H1 (cell line): Measurements from ENCODE around the gene RAD50. TPM values are rescaled to one million over a fixed set of nuclear protein-coding genes. Genes with fewer than 3 reads are reported as not detected.

Experiments
- CTCF ChIA-PET: fragments of 300-600 bp; sonication (Branson Sonifier 250); formaldehyde crosslinking; loops from one replicate; lab custom pipeline; 2021; ENCODE audit not compliant: partially characterized antibody; lab: Charles Lee
- POLR2A ChIA-PET: fragments of 300-600 bp; sonication (Branson Sonifier 250); formaldehyde crosslinking; loops from one replicate; lab custom pipeline; 2021; ENCODE audit warnings: inconsistent platforms; ENCODE audit not compliant: partially characterized antibody; lab: Charles Lee
- DNase-seq, 2 experiments: peaks; one replicate each; pipeline versions ENCODE4 v3.0.0 to v3.0.0-alpha.2; 2010 to 2022; ENCODE audit warnings: low spot score in 2 of 2, low read depth in 1 of 2, mixed read lengths in 1 of 2
- FAIRE-seq: peaks from 2 replicates; lab custom pipeline; 2011; peaks lifted over from hg19 to GRCh38; lab: Jason Lieb, UNC
- H2AFZ ChIP-seq: 2 replicates; pipeline ENCODE4 v1.8.1; 2012; ENCODE audit warnings: low read length, inconsistent platforms
- H2AK5ac ChIP-seq: 2 replicates; pipeline ENCODE4 v1.6.1; 2013; ENCODE audit warnings: low read depth, low read length
- H2BK120ac ChIP-seq: replicated peaks from 2 replicates; pipeline ENCODE3; 2013; ENCODE audit warnings: low read depth, low read length, inconsistent platforms
- H2BK12ac ChIP-seq: 2 replicates; pipeline ENCODE4 v1.6.1; 2013; ENCODE audit warnings: low read depth, low read length
- H2BK15ac ChIP-seq: 2 replicates; pipeline ENCODE4 v1.6.1; 2013; ENCODE audit warnings: low read length
- H2BK20ac ChIP-seq: 2 replicates; pipeline ENCODE4 v1.6.1; 2013; ENCODE audit warnings: low read length
- H2BK5ac ChIP-seq: 2 replicates; pipeline ENCODE4 v1.6.1; 2013; ENCODE audit warnings: low read depth, low read length
- H3K14ac ChIP-seq: 2 replicates; pipeline ENCODE4 v1.6.1; 2013; ENCODE audit warnings: inconsistent platforms; ENCODE audit not compliant: insufficient read length
- H3K18ac ChIP-seq: 2 replicates; pipeline ENCODE4 v1.6.1; 2013; ENCODE audit warnings: low read length; ENCODE audit errors: extremely low read depth
- H3K23ac ChIP-seq: 2 replicates; pipeline ENCODE4 v1.6.1; 2013; ENCODE audit warnings: inconsistent platforms; ENCODE audit not compliant: insufficient read length
- H3K23me2 ChIP-seq: 2 replicates; pipeline ENCODE4 v1.6.1; 2013; ENCODE audit warnings: low read depth, low read length
- H3K27ac ChIP-seq: 2 replicates; pipeline ENCODE4 v1.6.1; 2011; ENCODE audit warnings: low read depth, low read length, inconsistent platforms
- H3K27me3 ChIP-seq, 4 experiments: replicated peaks in 1 of 4; 1 replicate in 1 of 4; 2 replicates in 3 of 4; pipeline versions ENCODE4 v1.6.1 to v1.8.1; 2011 to 2013; ENCODE audit warnings: low read length in 3 of 4, mild to moderate bottlenecking in 3 of 4, inconsistent platforms in 2 of 4, mixed read lengths in 2 of 4, moderate library complexity in 1 of 4; ENCODE audit not compliant: control insufficient read depth in 3 of 4, insufficient read depth in 3 of 4; ENCODE audit errors: extremely low read depth in 1 of 4
- H3K36me3 ChIP-seq, 4 experiments: 2 replicates each; pipeline versions ENCODE4 v1.6.1 to v1.8.1; 2011 to 2013; ENCODE audit warnings: mild to moderate bottlenecking in 4 of 4, low read length in 3 of 4, moderate library complexity in 2 of 4, control low read depth in 1 of 4, inconsistent platforms in 1 of 4; ENCODE audit not compliant: insufficient read depth in 4 of 4, control insufficient read depth in 2 of 4
- H3K4ac ChIP-seq: replicated peaks from 2 replicates; pipeline ENCODE3; 2013; ENCODE audit warnings: low read length, low read depth, mixed read lengths, inconsistent platforms; ENCODE audit not compliant: insufficient read length
- H3K4me1 ChIP-seq, 4 experiments: replicated peaks in 1 of 4; 1 replicate in 1 of 4; 2 replicates in 3 of 4; pipeline versions ENCODE4 v1.6.1 to v1.8.1; 2011 to 2013; ENCODE audit warnings: low read length in 3 of 4, inconsistent platforms in 2 of 4, mixed read lengths in 1 of 4; ENCODE audit not compliant: insufficient read depth in 4 of 4, control insufficient read depth in 3 of 4
- H3K4me2 ChIP-seq, 2 experiments: 2 replicates each; pipeline versions ENCODE4 v1.6.1 to v1.8.1; 2011 to 2013; ENCODE audit warnings: low read depth in 2 of 2, low read length in 2 of 2, control low read depth in 1 of 2, inconsistent platforms in 1 of 2, mild to moderate bottlenecking in 1 of 2; ENCODE audit not compliant: insufficient read depth in 1 of 2
- H3K4me3 ChIP-seq, 4 experiments: fragments of 200-600, 300-600 bp in 1 of 4; sonication (generic), shearing (Covaris generic), sonication (Bioruptor Twin) in 1 of 4; 2 replicates each; pipeline versions ENCODE4 v1.5.1 to v1.8.1; 2011 to 2016; ENCODE audit warnings: low read length in 4 of 4, low read depth in 3 of 4, control low read depth in 2 of 4, inconsistent platforms in 2 of 4, mild to moderate bottlenecking in 2 of 4, mixed read lengths in 1 of 4, moderate library complexity in 1 of 4; ENCODE audit not compliant: insufficient read depth in 2 of 4; ENCODE audit errors: extremely low read depth in 1 of 4
- H3K56ac ChIP-seq: replicated peaks from 2 replicates; pipeline ENCODE3; 2013; ENCODE audit warnings: low read depth, mild to moderate bottlenecking, mixed read lengths, low read length, inconsistent platforms; ENCODE audit not compliant: insufficient read length
- H3K79me1 ChIP-seq: 2 replicates; pipeline ENCODE4 v1.6.1; 2013; ENCODE audit warnings: low read depth, low read length, control low read depth
- H3K79me2 ChIP-seq, 2 experiments: 2 replicates each; pipeline versions ENCODE4 v1.6.1 to v1.8.1; 2012 to 2013; ENCODE audit warnings: low read length in 2 of 2, mild to moderate bottlenecking in 2 of 2, inconsistent platforms in 1 of 2; ENCODE audit not compliant: insufficient read depth in 2 of 2, control insufficient read depth in 1 of 2
- H3K9ac ChIP-seq, 4 experiments: replicated peaks in 1 of 4; 1 replicate in 1 of 4; 2 replicates in 3 of 4; pipeline versions ENCODE4 v1.6.1 to v1.8.1; 2011 to 2013; ENCODE audit warnings: low read depth in 3 of 4, low read length in 3 of 4, control low read depth in 2 of 4, mild to moderate bottlenecking in 2 of 4, moderate library complexity in 2 of 4, inconsistent platforms in 1 of 4; ENCODE audit errors: extremely low read depth in 1 of 4
- H3K9me3 ChIP-seq, 2 experiments: 2 replicates each; pipeline versions ENCODE4 v1.6.1 to v1.8.1; 2012 to 2013; ENCODE audit warnings: mild to moderate bottlenecking in 2 of 2, moderate library complexity in 2 of 2, control low read depth in 1 of 2, inconsistent platforms in 1 of 2, low read depth in 1 of 2, low read length in 1 of 2, mixed read lengths in 1 of 2; ENCODE audit not compliant: insufficient read depth in 2 of 2
- H4K20me1 ChIP-seq, 2 experiments: replicated peaks in 1 of 2; 2 replicates each; pipeline versions ENCODE3 to v1.8.1; 2011 to 2013; ENCODE audit warnings: inconsistent platforms in 2 of 2, low read length in 2 of 2, mild to moderate bottlenecking in 1 of 2; ENCODE audit not compliant: insufficient read depth in 2 of 2, control insufficient read depth in 1 of 2
- H4K5ac ChIP-seq: 2 replicates; pipeline ENCODE4 v1.6.1; 2013; ENCODE audit warnings: low read length, low read depth, mixed read lengths, inconsistent platforms; ENCODE audit not compliant: insufficient read length
- H4K8ac ChIP-seq: 2 replicates; pipeline ENCODE4 v1.8.0; 2013; ENCODE audit warnings: mild to moderate bottlenecking, moderate library complexity, low read length, inconsistent platforms; ENCODE audit not compliant: insufficient read depth; ENCODE audit errors: extremely low read depth
- H4K91ac ChIP-seq: replicated peaks from 2 replicates; pipeline ENCODE3; 2013; ENCODE audit warnings: low read length, mixed read lengths, inconsistent platforms; ENCODE audit not compliant: insufficient read length
- CBX5 ChIP-seq: fragments of 300-800, 300-1000 bp; sonication (generic); IDR thresholded peaks from 2 replicates; pipeline ENCODE4 v1.7.1; 2016; ENCODE audit warnings: antibody characterized with exemption, low read length, low read depth
- KDM4A ChIP-seq: IDR thresholded peaks from one replicate; pipeline ENCODE4 v1.7.1; 2012; ENCODE audit warnings: low read depth, mild to moderate bottlenecking, moderate library complexity, low read length, inconsistent platforms; ENCODE audit not compliant: severe bottlenecking
- YY1 ChIP-seq: IDR thresholded peaks from 2 replicates; pipeline ENCODE4 v1.6.1; 2011; ENCODE audit warnings: low read depth, mild to moderate bottlenecking, low read length
- WGBS, 2 experiments: shearing (Covaris generic) in 1 of 2; methylation state at CpG; one replicate each; pipeline versions ENCODE4 v1.1.6 to v1.1.7; 2013 to 2015; ENCODE audit warnings: low lambda C conversion rate in 2 of 2, mixed read lengths in 2 of 2, inconsistent platforms in 1 of 2, low coverage in 1 of 2, missing lambda C conversion rate in 1 of 2; ENCODE audit not compliant: insufficient replicate concordance in 2 of 2, insufficient coverage in 1 of 2, insufficient read length in 1 of 2; ENCODE audit errors: extremely low coverage in 1 of 2, missing lambda C conversion rate in 1 of 2; 5-methylcytosine and 5-hydroxymethylcytosine counted together
- polyA plus RNA-seq, 7 experiments: library from polyadenylated mRNA; depleted of rRNA in 3 of 7; stranded (reverse) in 5 of 7; unstranded in 2 of 7; fragments of >200 nt in 5 of 7; fragments of 200-250 nt in 2 of 7; gene quantifications; 1 replicate in 5 of 7; 2 replicates in 1 of 7; 4 replicates in 1 of 7; pipeline versions ENCODE4 v1.2.1 to v1.2.3, GENCODE V29; 2011 to 2013; ENCODE audit warnings: missing spikeins in 2 of 7, mixed read lengths in 2 of 7
- total RNA-seq: library from RNA; stranded (reverse); fragmentation: NEBNext Ultra II Directional; extraction: Animal tissue kit (Norgen Biotek cat#: 25700); gene quantifications from 2 replicates; pipeline ENCODE4 v1.2.1, GENCODE V29; 2021
- TF ChIP-seq, protein P1 (sequence below): IDR thresholded peaks from 2 replicates; pipeline ENCODE4 v1.6.1; 2011; ENCODE audit warnings: low read length, improper control_type of control experiment
- TF ChIP-seq, protein P2 (sequence below): IDR thresholded peaks from 2 replicates; pipeline ENCODE4 v1.6.1; 2012; ENCODE audit warnings: low read length, inconsistent platforms

RAD50 gene
- total and polyA plus RNA-seq, 2 of the 8 experiments (the other 6 are each of a cell fraction or from before 2014, with no cell fraction given) = 10.1 to 39.4 TPM

DNA sequence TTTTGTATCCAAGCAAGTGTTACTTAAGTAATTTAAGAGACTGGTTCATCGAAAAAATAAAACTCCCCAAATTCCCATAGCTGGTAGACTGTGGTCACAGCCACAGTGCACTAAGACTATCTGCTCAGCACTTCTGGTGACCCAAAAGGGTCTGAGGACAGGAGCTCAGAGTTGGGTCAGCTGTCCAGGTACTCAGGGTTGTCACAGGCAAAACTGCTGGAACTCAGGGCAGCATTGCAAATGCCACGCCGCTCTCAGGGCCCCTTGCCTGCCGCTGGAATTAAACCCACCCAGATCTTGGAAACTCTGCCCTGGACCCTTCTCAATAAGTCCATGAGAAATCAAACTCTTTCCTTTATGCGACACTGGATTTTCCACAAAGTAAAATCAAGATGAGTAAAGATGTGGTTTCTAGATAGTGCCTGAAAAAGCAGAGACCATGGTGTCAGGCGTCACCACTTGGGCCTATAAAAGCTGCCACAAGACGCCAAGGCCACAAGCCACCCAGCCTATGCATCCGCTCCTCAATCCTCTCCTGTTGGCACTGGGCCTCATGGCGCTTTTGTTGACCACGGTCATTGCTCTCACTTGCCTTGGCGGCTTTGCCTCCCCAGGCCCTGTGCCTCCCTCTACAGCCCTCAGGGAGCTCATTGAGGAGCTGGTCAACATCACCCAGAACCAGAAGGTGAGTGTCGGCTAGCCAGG, 101.1 kb downstream of the RAD50 start, which contains the start of gene IL13:
Gene IL13, plus strand, starts transcription at position 498 of the 705 bp plus-strand sequence. Its CDS starts 14 bp downstream, at position 512.
- Histone ChIP-seq H3K4me2 (no peak within 1 kb of the TSS), H3K27ac (no peak within 1 kb of the TSS), H4K8ac (no peak within 1 kb of the TSS), H3K4me1 (peaks cover 0 to 8% (median under 1%) of the 10 kb centered on the region in 4 experiments; a peak in 4 of 7 replicates), H3K56ac (no peak within 1 kb of the TSS), H3K14ac (no peak within 1 kb of the TSS), H2AK5ac (no peak within 1 kb of the TSS), H4K5ac (no peak within 1 kb of the TSS), H3K4me3 (no peak within 1 kb of the TSS), H3K79me1 (no peaks in the 10 kb centered on the region), H3K36me3 (no peaks in the 10 kb centered on the region), H4K91ac (no peak within 1 kb of the TSS), H3K18ac (no peak within 1 kb of the TSS), H3K79me2 (no peaks in the 10 kb centered on the region), H2AFZ (no peak within 1 kb of the TSS), H2BK5ac (no peak within 1 kb of the TSS), H2BK12ac (no peak within 1 kb of the TSS), H2BK20ac (no peak within 1 kb of the TSS), H3K9me3 (no peaks in the 10 kb centered on the region; a peak in 1 of 4 replicates), H4K20me1 (peaks cover 0 to 1% of the 10 kb centered on the region in 2 experiments), H3K23ac (no peak within 1 kb of the TSS), H3K9ac (no peak within 1 kb of the TSS), H2BK120ac (no peak within 1 kb of the TSS), H3K23me2 (peaks cover 2% of the 10 kb centered on the region; the same call in 1 of the 2 replicates), H2BK15ac (no peak within 1 kb of the TSS), H3K27me3 (peaks cover 10 to 40% (median 31%) of the 10 kb centered on the region in 4 experiments), H3K4ac (no peak within 1 kb of the TSS)
- WGBS, 2 experiments = 91% methylated on average over 12 of the region's 12 CpGs; no CpG with 5 or more reads in 1 of the 2 experiments
- ChIA-PET POLR2A (interaction anchor here (1.0 kb wide), 1 partner anchor 12 kb away, joined by 3 read pairs; no protein-coding TSS in a partner anchor), CTCF (interaction anchor here (1.0 to 1.8 kb wide), 5 partner anchors 13 to 161 kb away, joined by 4 to 7 read pairs (median 5); no protein-coding TSS in a partner anchor)
- DNase-seq = no peak
- FAIRE-seq = no peak
- TF ChIP-seq KDM4A (no peak), CBX5 (no peak), YY1 (no peak)
- TF ChIP-seq, protein P1, sequence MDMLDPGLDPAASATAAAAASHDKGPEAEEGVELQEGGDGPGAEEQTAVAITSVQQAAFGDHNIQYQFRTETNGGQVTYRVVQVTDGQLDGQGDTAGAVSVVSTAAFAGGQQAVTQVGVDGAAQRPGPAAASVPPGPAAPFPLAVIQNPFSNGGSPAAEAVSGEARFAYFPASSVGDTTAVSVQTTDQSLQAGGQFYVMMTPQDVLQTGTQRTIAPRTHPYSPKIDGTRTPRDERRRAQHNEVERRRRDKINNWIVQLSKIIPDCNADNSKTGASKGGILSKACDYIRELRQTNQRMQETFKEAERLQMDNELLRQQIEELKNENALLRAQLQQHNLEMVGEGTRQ = no peak
- TF ChIP-seq, protein P2, sequence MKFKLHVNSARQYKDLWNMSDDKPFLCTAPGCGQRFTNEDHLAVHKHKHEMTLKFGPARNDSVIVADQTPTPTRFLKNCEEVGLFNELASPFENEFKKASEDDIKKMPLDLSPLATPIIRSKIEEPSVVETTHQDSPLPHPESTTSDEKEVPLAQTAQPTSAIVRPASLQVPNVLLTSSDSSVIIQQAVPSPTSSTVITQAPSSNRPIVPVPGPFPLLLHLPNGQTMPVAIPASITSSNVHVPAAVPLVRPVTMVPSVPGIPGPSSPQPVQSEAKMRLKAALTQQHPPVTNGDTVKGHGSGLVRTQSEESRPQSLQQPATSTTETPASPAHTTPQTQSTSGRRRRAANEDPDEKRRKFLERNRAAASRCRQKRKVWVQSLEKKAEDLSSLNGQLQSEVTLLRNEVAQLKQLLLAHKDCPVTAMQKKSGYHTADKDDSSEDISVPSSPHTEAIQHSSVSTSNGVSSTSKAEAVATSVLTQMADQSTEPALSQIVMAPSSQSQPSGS = no peak
